AG09309 (cell line): ENCODE measurements around the gene TRPM3.
A peak's percentile ranks its signal among the peaks of the same experiment; 100 is the strongest.

Source experiments
- DNase-seq: peaks from one replicate; pipeline ENCODE4 v3.0.0-alpha.2; 2010; ENCODE audit warnings: low read depth
- H3K4me3 ChIP-seq: 2 replicates; pipeline ENCODE4 v1.5.1; 2011; ENCODE audit warnings: mild to moderate bottlenecking, low read depth, low read length, moderate library complexity; ENCODE audit not compliant: control insufficient read depth
- TF ChIP-seq, protein P1 (sequence below): IDR thresholded peaks from 2 replicates; pipeline ENCODE4 v1.5.1; 2011; ENCODE audit warnings: mild to moderate bottlenecking, low read depth, low read length, inconsistent platforms; ENCODE audit not compliant: insufficient read depth, control insufficient read depth; ENCODE audit errors: missing control alignments

TRPM3 gene

DNA sequence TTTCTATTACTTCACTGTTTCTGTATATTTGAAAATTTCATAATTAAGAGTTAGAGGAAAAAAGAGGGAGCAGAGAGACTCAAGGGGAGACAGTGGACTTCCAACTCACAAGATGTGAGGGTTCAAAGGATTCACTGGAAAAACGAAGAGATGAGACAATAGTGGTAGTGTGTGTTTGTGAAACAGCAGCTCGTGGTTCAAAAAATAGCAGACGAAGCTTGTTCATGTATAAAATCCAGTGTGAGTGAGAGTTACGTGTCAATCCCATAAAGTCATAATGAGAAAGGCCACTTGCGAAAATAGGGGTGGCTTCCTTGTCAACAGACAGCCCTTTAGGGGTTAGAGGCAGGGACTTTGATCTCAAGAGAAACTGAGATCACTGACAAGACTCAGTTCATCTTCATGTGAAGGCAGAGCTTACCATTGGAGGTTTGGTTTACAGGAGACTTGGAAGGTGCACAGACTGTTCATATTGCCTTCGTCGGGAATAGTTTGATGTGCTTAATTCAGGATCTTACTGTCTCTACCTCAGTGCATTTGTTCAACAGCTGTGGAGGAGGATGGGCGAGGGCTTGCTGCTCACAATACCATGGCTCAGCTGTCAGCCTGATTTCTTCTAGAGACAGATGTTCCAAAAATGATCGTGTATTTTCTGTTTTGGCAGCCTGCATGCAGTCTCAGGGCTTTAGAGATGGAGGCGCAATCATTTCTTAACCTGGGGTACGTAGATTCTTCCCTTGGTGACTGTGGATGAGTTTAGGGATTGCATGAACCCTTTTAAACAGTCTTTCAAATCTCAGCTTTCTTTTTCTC is 601.3 kb downstream of the TRPM3 start:
- no peak overlapping the region for H3K4me3 ChIP-seq
- no peak for DNase-seq
- TF ChIP-seq, protein P1, sequence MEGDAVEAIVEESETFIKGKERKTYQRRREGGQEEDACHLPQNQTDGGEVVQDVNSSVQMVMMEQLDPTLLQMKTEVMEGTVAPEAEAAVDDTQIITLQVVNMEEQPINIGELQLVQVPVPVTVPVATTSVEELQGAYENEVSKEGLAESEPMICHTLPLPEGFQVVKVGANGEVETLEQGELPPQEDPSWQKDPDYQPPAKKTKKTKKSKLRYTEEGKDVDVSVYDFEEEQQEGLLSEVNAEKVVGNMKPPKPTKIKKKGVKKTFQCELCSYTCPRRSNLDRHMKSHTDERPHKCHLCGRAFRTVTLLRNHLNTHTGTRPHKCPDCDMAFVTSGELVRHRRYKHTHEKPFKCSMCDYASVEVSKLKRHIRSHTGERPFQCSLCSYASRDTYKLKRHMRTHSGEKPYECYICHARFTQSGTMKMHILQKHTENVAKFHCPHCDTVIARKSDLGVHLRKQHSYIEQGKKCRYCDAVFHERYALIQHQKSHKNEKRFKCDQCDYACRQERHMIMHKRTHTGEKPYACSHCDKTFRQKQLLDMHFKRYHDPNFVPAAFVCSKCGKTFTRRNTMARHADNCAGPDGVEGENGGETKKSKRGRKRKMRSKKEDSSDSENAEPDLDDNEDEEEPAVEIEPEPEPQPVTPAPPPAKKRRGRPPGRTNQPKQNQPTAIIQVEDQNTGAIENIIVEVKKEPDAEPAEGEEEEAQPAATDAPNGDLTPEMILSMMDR, result no peak

GRCh38 chr9:70517926-70518610 is 603.4 kb downstream of the TRPM3 start:
- DNase-seq, result no peak
- H3K4me3 ChIP-seq, result no peak overlapping the region
- TF ChIP-seq, protein P1, result no peak

GRCh38 chr9:70514273-70514672 is 607.1 kb downstream of the TRPM3 start:
- no peak for DNase-seq
- TF ChIP-seq, protein P1, result no peak

DNA sequence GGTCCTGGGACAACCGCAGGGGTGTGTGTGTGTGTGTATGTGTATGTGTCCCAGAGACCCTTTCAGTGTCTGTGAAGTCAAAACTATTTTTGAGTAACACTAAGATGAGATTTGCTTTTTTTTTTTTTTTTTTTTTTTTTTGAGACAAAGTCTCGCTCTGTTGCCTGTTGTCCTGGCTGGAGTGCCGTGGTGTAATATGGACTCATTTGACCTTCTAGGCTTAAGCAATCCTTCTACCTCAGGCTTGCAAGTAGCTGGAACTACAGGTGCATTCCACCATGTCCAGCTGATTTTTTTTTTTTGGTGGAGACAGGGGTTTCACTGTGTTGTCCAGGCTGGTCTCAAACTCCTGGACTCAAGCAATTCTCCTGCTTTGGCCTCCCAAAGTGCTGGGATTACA is 609.6 kb downstream of the TRPM3 start:
- TF ChIP-seq, protein P1, result no peak
- DNase-seq, result no peak
- H3K4me3 ChIP-seq, result no peak overlapping the region

More at GRCh38 chr9:70514273-70514672, 607.1 kb downstream of the TRPM3 start:
- H3K4me3 ChIP-seq, result no peak overlapping the region

DNA sequence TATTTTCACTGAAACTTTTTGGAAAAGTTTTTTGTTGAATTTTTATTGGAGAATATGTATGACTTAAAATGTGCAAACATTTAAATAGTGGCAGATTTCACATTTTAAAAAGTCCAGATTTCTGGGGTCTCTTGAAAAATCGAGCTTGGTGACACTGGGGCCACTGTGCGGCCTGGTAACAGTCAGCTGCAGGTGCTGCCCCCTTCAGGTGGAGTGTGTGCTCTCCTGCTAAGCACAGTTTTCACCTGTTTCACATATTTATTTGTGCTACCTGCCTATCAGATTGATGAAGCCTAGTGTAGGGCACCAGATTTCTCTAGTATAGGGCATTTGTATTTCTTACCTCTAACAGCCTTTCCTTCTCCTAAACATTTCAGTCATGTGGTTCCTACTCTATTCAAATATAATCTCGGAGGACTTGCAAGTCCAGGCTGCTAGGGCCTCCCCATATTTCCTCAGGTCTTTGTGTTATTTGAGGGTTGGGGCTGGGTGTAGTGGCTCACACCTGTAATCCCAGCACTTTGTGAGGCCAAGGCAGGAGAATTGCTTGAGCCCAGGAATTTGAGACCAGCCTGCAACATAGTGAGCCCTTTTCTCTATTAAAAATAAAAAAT is 611.2 kb downstream of the TRPM3 start:
- no peak for DNase-seq

DNA sequence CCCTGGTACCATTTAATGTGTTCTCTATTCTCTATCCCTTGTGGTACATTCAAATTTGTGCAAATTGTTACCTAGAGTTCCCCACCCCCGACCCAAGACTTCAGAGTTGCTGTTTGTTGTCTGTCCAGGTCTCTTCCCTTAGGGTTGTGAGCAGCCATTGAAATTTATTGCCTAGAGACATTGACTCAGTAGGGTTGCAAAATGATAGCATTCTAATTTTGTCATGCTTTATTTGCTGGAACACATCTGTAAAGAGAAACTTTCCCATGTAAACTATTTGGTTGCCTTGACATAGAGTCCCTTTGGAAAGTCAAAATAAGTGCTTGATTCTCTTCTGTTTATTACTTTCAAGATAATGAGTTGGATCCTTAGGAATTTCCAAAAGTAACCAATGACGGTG is 615.3 kb downstream of the TRPM3 start:
- TF ChIP-seq, protein P1, result no peak
- DNase-seq, result no peak
- no peak overlapping the region for H3K4me3 ChIP-seq

More for the DNA sequence above, 611.2 kb downstream of the TRPM3 start:
- TF ChIP-seq, protein P1, result peak; percentile 57
- H3K4me3 ChIP-seq, result no peak overlapping the region
